ENCODE results near the gene KRT20.
"Not testable (repeated sequence)": the region's sequence is repeated elsewhere in the genome, so short reads cannot be mapped to it uniquely, and the experiment has no call there.

The KRT20 gene

GRCh38 chr17:40864661-40865390 lies 20.2 kb downstream of the KRT20 start:
- Histone ChIP-seq H2AFZ (ENCODE audit: low read length) (no peak overlapping the region), H3F3A (ENCODE audit: insufficient read depth, low read length) (no peaks in the 10 kb centered on the region), H4K20me1 (ENCODE audit: insufficient read depth, low read length) (no peaks in the 10 kb centered on the region), H3K36me3 (replicated peaks; ENCODE audit: insufficient read depth, low read length) (no peaks in the 10 kb centered on the region), H3K79me2 (ENCODE audit: low read length) (no peaks in the 10 kb centered on the region), H3K27me3 (replicated peaks; ENCODE audit: insufficient read depth, low read length) (no peaks in the 10 kb centered on the region), H3K9me3 (replicated peaks; ENCODE audit: insufficient read depth, low read length) (no peaks in the 10 kb centered on the region), H3K4me3 (ENCODE audit: low read length) (no peak overlapping the region), H3K9ac (ENCODE audit: low read length) (no peak overlapping the region), H3K27ac (ENCODE audit: low read length) (no peak overlapping the region), H3K9me2 (replicated peaks; ENCODE audit: insufficient read depth, low read length) (no peaks in the 10 kb centered on the region), H3K4me1 (ENCODE audit: low read length) (no peaks in the 10 kb centered on the region), H3K4me2 (ENCODE audit: low read depth, low read length) (no peak overlapping the region)
- DNase-seq, result no peak
- TF ChIP-seq EZH2phosphoT487 (IDR thresholded peaks at IDR 0.05; ENCODE audit: low read length), result no peak
- TF ChIP-seq, protein P1, sequence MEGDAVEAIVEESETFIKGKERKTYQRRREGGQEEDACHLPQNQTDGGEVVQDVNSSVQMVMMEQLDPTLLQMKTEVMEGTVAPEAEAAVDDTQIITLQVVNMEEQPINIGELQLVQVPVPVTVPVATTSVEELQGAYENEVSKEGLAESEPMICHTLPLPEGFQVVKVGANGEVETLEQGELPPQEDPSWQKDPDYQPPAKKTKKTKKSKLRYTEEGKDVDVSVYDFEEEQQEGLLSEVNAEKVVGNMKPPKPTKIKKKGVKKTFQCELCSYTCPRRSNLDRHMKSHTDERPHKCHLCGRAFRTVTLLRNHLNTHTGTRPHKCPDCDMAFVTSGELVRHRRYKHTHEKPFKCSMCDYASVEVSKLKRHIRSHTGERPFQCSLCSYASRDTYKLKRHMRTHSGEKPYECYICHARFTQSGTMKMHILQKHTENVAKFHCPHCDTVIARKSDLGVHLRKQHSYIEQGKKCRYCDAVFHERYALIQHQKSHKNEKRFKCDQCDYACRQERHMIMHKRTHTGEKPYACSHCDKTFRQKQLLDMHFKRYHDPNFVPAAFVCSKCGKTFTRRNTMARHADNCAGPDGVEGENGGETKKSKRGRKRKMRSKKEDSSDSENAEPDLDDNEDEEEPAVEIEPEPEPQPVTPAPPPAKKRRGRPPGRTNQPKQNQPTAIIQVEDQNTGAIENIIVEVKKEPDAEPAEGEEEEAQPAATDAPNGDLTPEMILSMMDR (IDR thresholded peaks at IDR 0.05; ENCODE audit: low read length), result no peak
- no peak for TF ChIP-seq EZH2 (optimal IDR thresholded peaks at IDR 0.05; ENCODE audit: low read depth, low read length)

DNA sequence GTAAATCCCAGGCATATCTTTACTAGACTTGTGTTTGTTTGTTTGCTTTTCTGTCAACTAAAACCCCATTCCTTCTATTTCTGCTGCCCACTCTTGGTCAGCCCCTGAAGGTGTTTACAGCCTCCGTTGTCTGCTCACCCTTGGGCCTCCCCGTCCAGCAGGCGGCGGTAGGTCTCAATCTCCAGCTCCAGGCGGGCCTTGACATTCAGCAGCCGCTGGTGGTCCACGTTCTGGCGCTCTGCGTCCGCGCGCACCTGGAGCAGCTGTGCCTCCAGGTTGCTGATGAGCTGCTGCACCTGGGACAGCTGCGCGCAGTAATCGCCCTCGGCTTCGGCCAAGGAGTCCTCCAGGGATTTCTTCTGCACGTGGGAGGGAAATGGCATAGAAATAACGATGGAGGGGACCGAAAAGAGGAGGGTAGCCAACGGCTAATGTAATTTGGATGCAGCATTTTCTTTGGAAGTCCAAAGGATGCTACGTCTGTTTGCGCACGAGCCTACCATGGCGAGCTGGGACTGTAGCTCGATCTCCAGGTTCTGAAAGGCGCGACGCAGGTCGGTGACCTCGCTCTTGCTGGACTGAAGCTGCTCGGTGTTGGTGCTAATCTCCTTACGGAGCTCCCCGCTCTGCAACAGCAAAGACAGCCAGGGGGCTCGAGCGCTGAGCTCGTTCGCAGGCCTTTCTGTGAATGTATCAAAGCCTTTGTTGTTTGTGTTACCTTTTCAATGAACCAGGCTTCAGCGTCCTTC lies 21.9 kb downstream of the KRT20 start:
- TF ChIP-seq, protein P1 (IDR thresholded peaks at IDR 0.05; ENCODE audit: low read length), result peak; percentile 12; the same call in 1 of the 2 replicates
- TF ChIP-seq EZH2 (optimal IDR thresholded peaks at IDR 0.05; ENCODE audit: low read depth, low read length), result no peak
- Histone ChIP-seq H3K36me3 (replicated peaks; ENCODE audit: insufficient read depth, low read length) (no peaks in the 10 kb centered on the region), H2AFZ (ENCODE audit: low read length) (no peak overlapping the region), H3K9me2 (replicated peaks; ENCODE audit: insufficient read depth, low read length) (no peaks in the 10 kb centered on the region), H3K4me2 (ENCODE audit: low read depth, low read length) (no peak overlapping the region), H3K27me3 (replicated peaks; ENCODE audit: insufficient read depth, low read length) (no peaks in the 10 kb centered on the region), H3K79me2 (ENCODE audit: low read length) (no peaks in the 10 kb centered on the region), H3K9me3 (replicated peaks; ENCODE audit: insufficient read depth, low read length) (no peaks in the 10 kb centered on the region), H4K20me1 (ENCODE audit: insufficient read depth, low read length) (no peaks in the 10 kb centered on the region), H3K9ac (ENCODE audit: low read length) (no peak overlapping the region), H3K4me1 (ENCODE audit: low read length) (no peaks in the 10 kb centered on the region), H3F3A (ENCODE audit: insufficient read depth, low read length) (no peaks in the 10 kb centered on the region), H3K27ac (ENCODE audit: low read length) (no peak overlapping the region), H3K4me3 (ENCODE audit: low read length) (no peak overlapping the region)
- DNase-seq, result no peak

- Histone ChIP-seq H3F3A (ENCODE audit: insufficient read depth, low read length) (no peaks in the 10 kb centered on the region), H3K9me3 (replicated peaks; ENCODE audit: insufficient read depth, low read length) (no peaks in the 10 kb centered on the region), H2AFZ (ENCODE audit: low read length) (no peak overlapping the region), H3K79me2 (ENCODE audit: low read length) (no peaks in the 10 kb centered on the region), H3K27ac (ENCODE audit: low read length) (no peak overlapping the region), H3K9ac (ENCODE audit: low read length) (no peak overlapping the region), H3K36me3 (replicated peaks; ENCODE audit: insufficient read depth, low read length) (no peaks in the 10 kb centered on the region), H3K4me3 (ENCODE audit: low read length) (no peak overlapping the region), H3K4me2 (ENCODE audit: low read depth, low read length) (no peak overlapping the region), H3K4me1 (ENCODE audit: low read length) (no peaks in the 10 kb centered on the region), H3K9me2 (replicated peaks; ENCODE audit: insufficient read depth, low read length) (no peaks in the 10 kb centered on the region), H4K20me1 (ENCODE audit: insufficient read depth, low read length) (no peaks in the 10 kb centered on the region), H3K27me3 (replicated peaks; ENCODE audit: insufficient read depth, low read length) (no peaks in the 10 kb centered on the region)
- DNase-seq, result no peak
- TF ChIP-seq EZH2 (optimal IDR thresholded peaks at IDR 0.05; ENCODE audit: low read depth, low read length) (no peak), EZH2phosphoT487 (IDR thresholded peaks at IDR 0.05; ENCODE audit: low read length) (no peak)
- TF ChIP-seq, protein P1 (IDR thresholded peaks at IDR 0.05; ENCODE audit: low read length), result no peak
Measured at GRCh38 chr17:40859536-40859935, 25.5 kb downstream of the KRT20 start.

DNA sequence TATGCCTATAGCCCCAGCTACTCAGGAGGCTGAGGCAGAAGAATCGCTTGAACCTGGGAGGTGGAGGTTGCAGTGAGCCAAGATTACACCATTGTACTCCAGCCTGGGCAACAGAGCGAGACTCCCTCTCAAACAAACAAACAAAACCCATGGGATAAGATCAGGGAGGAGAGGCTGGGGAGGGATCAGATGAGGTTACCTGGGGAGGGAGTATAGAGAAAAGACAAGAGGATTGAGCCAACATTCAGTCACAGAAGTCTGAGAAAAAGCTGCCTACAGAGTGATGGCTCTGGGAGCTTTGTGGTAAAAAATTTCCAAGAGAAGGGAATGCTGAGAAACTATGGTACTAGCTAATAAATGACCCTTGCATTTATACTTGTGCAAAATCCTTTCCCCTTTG lies 26.4 kb downstream of the KRT20 start:
- not testable (repeated sequence) for H3K4me1 ChIP-seq (ENCODE audit: low read length); H3K9ac ChIP-seq (ENCODE audit: low read length); DNase-seq; H3K4me3 ChIP-seq (ENCODE audit: low read length); H3K9me2 ChIP-seq (replicated peaks; ENCODE audit: insufficient read depth, low read length); H3F3A ChIP-seq (ENCODE audit: insufficient read depth, low read length); H3K27me3 ChIP-seq (replicated peaks; ENCODE audit: insufficient read depth, low read length); H3K27ac ChIP-seq (ENCODE audit: low read length); H2AFZ ChIP-seq (ENCODE audit: low read length); H4K20me1 ChIP-seq (ENCODE audit: insufficient read depth, low read length); H3K9me3 ChIP-seq (replicated peaks; ENCODE audit: insufficient read depth, low read length); H3K4me2 ChIP-seq (ENCODE audit: low read depth, low read length); H3K36me3 ChIP-seq (replicated peaks; ENCODE audit: insufficient read depth, low read length); H3K79me2 ChIP-seq (ENCODE audit: low read length)

Data from MM.1S (cell line).